A549 (cell line): ENCODE measurements around the gene TTC19. TPM values are rescaled to one million over a fixed set of nuclear protein-coding genes. Genes with fewer than 3 reads are reported as not detected.

ENCODE experiments used
- ATAC-seq, 2 experiments: fragments of 200-7000 bp in 1 of 2; fragments of >200 bp in 1 of 2; cut with Nextera tagmentation in 1 of 2; cut with Tn5 transposase in 1 of 2; 3 replicates each; pipeline versions ENCODE4 v1.8.0 to v1.9.1; 2018 to 2020; ENCODE audit warnings: mild to moderate bottlenecking in 1 of 2, moderate library complexity in 1 of 2
- CTCF ChIA-PET: fragments of 300-600 bp; sonication (Branson Sonifier 250); formaldehyde crosslinking; extraction: SDS; loops from one replicate; lab custom pipeline; 2021; ENCODE audit warnings: antibody characterized with exemption, inconsistent platforms; lab: Yijun Ruan, JAX
- POLR2A ChIA-PET: fragments of 350-600 bp; formaldehyde crosslinking; extraction: SDS; loops from one replicate; lab custom pipeline; 2021; ENCODE audit warnings: antibody characterized with exemption, inconsistent platforms; lab: Yijun Ruan, JAX
- DNase-seq, 2 experiments: peaks; one replicate each; pipeline versions ENCODE4 v3.0.0 to v3.0.0-alpha.2; 2011 to 2016; ENCODE audit warnings: low read depth in 1 of 2, low spot score in 1 of 2
- FAIRE-seq: peaks from 2 replicates; lab custom pipeline; 2011; peaks lifted over from hg19 to GRCh38; lab: Jason Lieb, UNC
- H3K27ac ChIP-seq, 2 experiments: fragments of >200 bp; sonication (Bioruptor Twin); formaldehyde crosslinking; 3 replicates each; pipeline ENCODE4 v1.5.1; 2016 to 2017
- H3K4me1 ChIP-seq: fragments of >200 bp; sonication (Bioruptor Twin); formaldehyde crosslinking; 3 replicates; pipeline ENCODE4 v1.6.1; 2016
- H3K4me2 ChIP-seq: fragments of >200 bp; sonication (Bioruptor Twin); formaldehyde crosslinking; 3 replicates; pipeline ENCODE4 v1.6.1; 2016
- H3K4me3 ChIP-seq: fragments of >200 bp; sonication (Bioruptor Twin); formaldehyde crosslinking; 3 replicates; pipeline ENCODE4 v1.5.1; 2016
- H3K9me3 ChIP-seq: fragments of >200 bp; sonication (Bioruptor Twin); formaldehyde crosslinking; 3 replicates; pipeline ENCODE4 v1.6.1; 2016
- BHLHE40 ChIP-seq: IDR thresholded peaks from 2 replicates; pipeline ENCODE4 v1.6.1; 2012; ENCODE audit warnings: low read depth, low read length, inconsistent platforms
- CEBPB ChIP-seq, 2 experiments: fragments of >200 bp in 1 of 2; sonication (Bioruptor Twin) in 1 of 2; formaldehyde crosslinking in 1 of 2; IDR thresholded peaks; 2 replicates each; pipeline ENCODE4 v1.6.1; 2012 to 2016
- EHF ChIP-seq: fragments of 250-450 bp; sonication (Bioruptor Pico); IDR thresholded peaks from 2 replicates; pipeline ENCODE4 v1.5.0; 2020; ENCODE audit warnings: mild to moderate bottlenecking
- FOSL2 ChIP-seq, 2 experiments: fragments of 450-650 bp in 1 of 2; fragments of >200 bp in 1 of 2; sonication (Bioruptor Twin) in 1 of 2; formaldehyde crosslinking; IDR thresholded peaks; 2 replicates each; pipeline versions ENCODE4 v1.5.0 to v1.6.1; 2016 to 2020; ENCODE audit warnings: mild to moderate bottlenecking in 1 of 2, moderate library complexity in 1 of 2
- GATA3 ChIP-seq: IDR thresholded peaks from 2 replicates; pipeline ENCODE4 v1.6.1; 2012; ENCODE audit warnings: borderline replicate concordance
- HOXB5 ChIP-seq: fragments of 250-450 bp; sonication (Bioruptor Pico); IDR thresholded peaks from 2 replicates; pipeline ENCODE4 v1.5.0; 2020; ENCODE audit warnings: mild to moderate bottlenecking, moderate library complexity
- KDM5A ChIP-seq: fragments of 200-600 bp; sonication (generic); IDR thresholded peaks from 2 replicates; pipeline ENCODE4 v1.6.1; 2016; ENCODE audit warnings: antibody characterized with exemption, mild to moderate bottlenecking
- MAFK ChIP-seq: fragments of 450-650 bp; IDR thresholded peaks from 2 replicates; pipeline ENCODE4 v1.6.1; 2014; ENCODE audit not compliant: partially characterized antibody
- MYC ChIP-seq: IDR thresholded peaks from 2 replicates; pipeline ENCODE4 v1.6.1; 2012; ENCODE audit warnings: mild to moderate bottlenecking, inconsistent platforms, low read length, improper control_type of control experiment, borderline replicate concordance
- NFE2L2 ChIP-seq: fragments of 150-350 bp; conservative IDR thresholded peaks from 2 replicates; pipeline ENCODE4 v1.6.1; 2014; ENCODE audit warnings: low read length
- PBX3 ChIP-seq: IDR thresholded peaks from 2 replicates; pipeline ENCODE4 v1.6.1; 2012
- POLR2A ChIP-seq: IDR thresholded peaks from 2 replicates; pipeline ENCODE4 v1.6.1; 2012; ENCODE audit warnings: mild to moderate bottlenecking, low read length
- REST ChIP-seq: fragments of 200-600 bp; sonication (generic); IDR thresholded peaks from 2 replicates; pipeline ENCODE4 v1.6.1; 2016; ENCODE audit warnings: antibody characterized with exemption, mild to moderate bottlenecking, moderate library complexity
- SMC3 ChIP-seq: fragments of >200 bp; sonication (Bioruptor Twin); formaldehyde crosslinking; IDR thresholded peaks from 3 replicates; pipeline ENCODE4 v1.6.1; 2018; ENCODE audit warnings: inconsistent platforms
- ZC3H11A ChIP-seq: fragments of 450-650 bp; IDR thresholded peaks from 2 replicates; pipeline ENCODE4 v1.6.1; 2014; ENCODE audit warnings: antibody characterized with exemption, mild to moderate bottlenecking
- ZFP36 ChIP-seq: fragments of 450-650 bp; IDR thresholded peaks from 2 replicates; pipeline ENCODE4 v1.6.1; 2014; ENCODE audit warnings: borderline replicate concordance; ENCODE audit not compliant: partially characterized antibody
- ZNF302 ChIP-seq: fragments of 250-450 bp; sonication (Bioruptor Pico); IDR thresholded peaks from 2 replicates; pipeline ENCODE4 v1.9.0; 2021; ENCODE audit warnings: inconsistent platforms, mild to moderate bottlenecking, moderate library complexity
- WGBS: methylation state at CpG from one replicate; pipeline ENCODE4 v1.1.6; 2017; ENCODE audit errors: missing lambda C conversion rate; 5-methylcytosine and 5-hydroxymethylcytosine counted together
- polyA plus RNA-seq, 4 experiments: library from polyadenylated mRNA; depleted of rRNA in 3 of 4; stranded (reverse); fragments of >200 nt; fragmentation: RNase III in 1 of 4; extraction: RNeasy Plus Mini Kit Qiagen cat#74134 plus additional on column Dnase treatment in 1 of 4; gene quantifications; 2 replicates in 3 of 4; 3 replicates in 1 of 4; pipeline ENCODE4 v1.2.3, GENCODE V29; 2011 to 2017

The TTC19 gene
- polyA plus RNA-seq, 2 of the 4 experiments (the other 2 are of a cell fraction) = 16.6 to 30.3 TPM

DNA sequence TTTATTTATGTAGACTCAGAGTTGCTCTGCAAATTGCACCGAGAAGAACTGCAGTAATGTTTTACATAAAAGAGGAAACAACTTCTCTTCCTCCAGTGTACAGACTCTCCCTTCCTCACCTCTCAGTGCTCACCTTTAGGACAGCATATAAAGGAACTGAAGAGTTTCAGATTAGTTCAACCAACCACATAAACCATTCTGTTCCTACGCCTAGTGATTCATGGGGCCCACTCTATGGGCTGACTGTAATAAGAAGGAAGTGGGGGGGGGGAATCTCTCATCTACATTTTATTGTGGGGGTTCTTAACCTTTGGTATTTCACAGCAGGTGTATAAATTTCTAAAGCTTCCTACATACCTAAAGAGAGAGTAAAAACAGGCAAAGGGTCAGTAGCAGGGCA, 18.4 kb upstream of the TTC19 start:
- DNase-seq = no peak

GRCh38 chr17:15981646-15982580, 17.7 kb upstream of the TTC19 start:
- H3K4me3 ChIP-seq = no peak overlapping the region
- peak; percentile 51 to 74; a peak in 5 of 6 replicates for ATAC-seq
- 75% methylated on average over 5 of the region's 5 CpGs for WGBS
- H3K9me3 ChIP-seq = no peaks in the 10 kb centered on the region
- H3K27ac ChIP-seq = peak overlapping the region; percentile 48 to 70
- POLR2A ChIA-PET = interaction anchor here (1.2 kb wide), 1 partner anchor 10 kb away, joined by 4 read pairs; no protein-coding TSS in a partner anchor
- FAIRE-seq = no peak
- TF ChIP-seq BHLHE40 = no peak
- TF ChIP-seq MAFK = peak; percentile 91
- TF ChIP-seq HOXB5 = no peak
- no peak for TF ChIP-seq SMC3
- no peak for TF ChIP-seq EHF
- peak; percentile 62 for TF ChIP-seq NFE2L2
- TF ChIP-seq FOSL2 (IDR thresholded peaks at IDR 0.05) = no peak
- 0 out of 2 replicates have a peak, but pooled peaks have one; percentile 22 for TF ChIP-seq FOSL2 (CRISPR knock-in tag; IDR thresholded peaks at IDR 0.05)
- TF ChIP-seq ZC3H11A = no peak
- TF ChIP-seq POLR2A = no peak
- DNase-seq = peak in 1 of 2 experiments; percentile 36
- peaks cover 16% of the 10 kb centered on the region for H3K4me1 ChIP-seq
- CTCF ChIA-PET = interaction anchor here (1.1 to 1.7 kb wide), 4 partner anchors 17 to 37 kb away, joined by 3 to 8 read pairs (median 4); partner anchors contain the start of gene ADORA2B
- peak overlapping the region; percentile 13; the same call in 1 of the 3 replicates for H3K4me2 ChIP-seq

More for the DNA sequence above, 18.4 kb upstream of the TTC19 start:
- no peak for FAIRE-seq
- no peak overlapping the region for H3K4me2 ChIP-seq
- H3K4me3 ChIP-seq = no peak overlapping the region
- WGBS = 44% methylated on average over 2 of the region's 2 CpGs
- peak overlapping the region; percentile 48 to 70; a peak in 4 of 6 replicates for H3K27ac ChIP-seq
- ATAC-seq = peak in 1 of 2 experiments; percentile 26; a peak in 1 of 6 replicates
- ChIA-PET CTCF (interaction anchor here (1.1 to 1.7 kb wide), 3 partner anchors 17 to 26 kb away, joined by 3 to 6 read pairs (median 3); no protein-coding TSS in a partner anchor), POLR2A (no interaction called here)
- no peaks in the 10 kb centered on the region for H3K9me3 ChIP-seq
- TF ChIP-seq REST = no peak
- no peak for TF ChIP-seq KDM5A
- TF ChIP-seq ZNF302 (CRISPR knock-in tag) = no peak
- no peak for TF ChIP-seq MYC
- no peak for TF ChIP-seq MAFK
- TF ChIP-seq, all 56 proteins: peak for 0
- peaks cover 16% of the 10 kb centered on the region for H3K4me1 ChIP-seq

DNA sequence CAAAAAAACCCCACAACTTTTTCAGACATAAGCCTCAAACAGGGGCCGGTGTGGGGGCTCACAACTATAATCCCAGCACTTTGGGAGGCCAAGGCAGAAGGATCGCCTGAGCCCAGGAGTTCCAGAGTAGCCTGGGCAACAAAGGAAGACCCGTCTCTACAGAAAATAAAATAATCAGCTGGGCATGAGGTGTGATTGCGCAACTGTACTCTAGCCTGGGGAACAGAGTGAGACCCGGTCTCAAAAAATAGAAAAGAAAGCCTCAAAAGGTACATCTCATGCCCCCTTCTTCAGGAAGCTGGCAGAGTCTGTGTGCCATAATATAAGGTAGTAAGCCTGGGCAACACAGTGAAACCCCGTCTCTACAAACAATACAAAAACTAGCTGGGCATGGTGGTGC, 3.3 kb upstream of the TTC19 start:
- H3K4me3 ChIP-seq = no peak overlapping the region
- ATAC-seq (no peak), DNase-seq (no peak)
- H3K27ac ChIP-seq = no peak overlapping the region
- POLR2A ChIA-PET = no interaction called here
- no peak overlapping the region for H3K4me2 ChIP-seq
- peaks cover 10% of the 10 kb centered on the region; the same call in 1 of the 3 replicates for H3K4me1 ChIP-seq
- peaks cover 3% of the 10 kb centered on the region for H3K9me3 ChIP-seq
- CTCF ChIA-PET = interaction anchor here (0.6 to 7.7 kb wide), 9 partner anchors 22 to 773 kb away, joined by 3 to 105 read pairs (median 4); partner anchors contain the start of gene ADORA2B
- 77% methylated on average over 6 of the region's 6 CpGs for WGBS
- TF ChIP-seq BHLHE40 (no peak), PBX3 (no peak), ZFP36 (no peak), GATA3 (no peak), CEBPB (IDR thresholded peaks at IDR 0.05) (peak; percentile 95 to 96)
- TF ChIP-seq, all 56 proteins: peak for 1
- FAIRE-seq = no peak
